PC-3 (cell line): ENCODE measurements around the gene ZNF91.

Experiments used
- EZH2 ChIP-seq: fragments of 300-600 bp; sonication (generic); IDR thresholded peaks from one replicate; pipeline ENCODE4 v1.6.1; 2017; ENCODE audit warnings: antibody characterized with exemption, mild to moderate bottlenecking, low read length; ENCODE audit not compliant: unreplicated experiment
- EZH2phosphoT487 ChIP-seq: fragments of 300-600 bp; sonication (generic); IDR thresholded peaks from 2 replicates; pipeline ENCODE4 v1.6.1; 2018; ENCODE audit warnings: mild to moderate bottlenecking, antibody characterized with exemption, low read length, borderline replicate concordance
- TF ChIP-seq, protein P1 (sequence below): fragments of 300-600 bp; sonication (generic); conservative IDR thresholded peaks from 2 replicates; pipeline ENCODE4 v1.5.1; 2017; ENCODE audit warnings: antibody characterized with exemption, low read depth, mild to moderate bottlenecking, low read length

DNA sequence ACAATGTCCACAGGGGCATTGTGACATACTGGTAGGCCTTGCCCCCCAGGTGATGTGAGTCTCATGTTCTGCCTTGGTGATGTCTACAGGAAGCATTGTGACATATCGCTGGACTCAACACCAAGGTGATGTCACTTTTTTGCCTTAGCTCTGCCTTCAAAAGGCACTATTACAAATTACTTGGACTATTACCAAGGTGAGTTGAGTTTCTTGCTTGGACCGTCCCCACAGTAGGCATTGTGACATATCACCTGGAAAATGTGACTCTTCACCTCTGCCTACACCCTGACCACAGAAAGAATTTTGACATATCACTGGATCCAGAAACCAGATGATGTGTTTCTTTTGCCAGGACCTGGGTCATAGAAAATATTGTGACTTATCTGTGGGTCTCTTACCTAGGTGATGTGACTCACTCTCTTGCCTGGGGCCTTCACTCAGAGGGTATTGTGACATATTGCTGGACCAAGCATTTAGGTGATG is 84.5 kb downstream of the ZNF91 start:
- TF ChIP-seq, protein P1, sequence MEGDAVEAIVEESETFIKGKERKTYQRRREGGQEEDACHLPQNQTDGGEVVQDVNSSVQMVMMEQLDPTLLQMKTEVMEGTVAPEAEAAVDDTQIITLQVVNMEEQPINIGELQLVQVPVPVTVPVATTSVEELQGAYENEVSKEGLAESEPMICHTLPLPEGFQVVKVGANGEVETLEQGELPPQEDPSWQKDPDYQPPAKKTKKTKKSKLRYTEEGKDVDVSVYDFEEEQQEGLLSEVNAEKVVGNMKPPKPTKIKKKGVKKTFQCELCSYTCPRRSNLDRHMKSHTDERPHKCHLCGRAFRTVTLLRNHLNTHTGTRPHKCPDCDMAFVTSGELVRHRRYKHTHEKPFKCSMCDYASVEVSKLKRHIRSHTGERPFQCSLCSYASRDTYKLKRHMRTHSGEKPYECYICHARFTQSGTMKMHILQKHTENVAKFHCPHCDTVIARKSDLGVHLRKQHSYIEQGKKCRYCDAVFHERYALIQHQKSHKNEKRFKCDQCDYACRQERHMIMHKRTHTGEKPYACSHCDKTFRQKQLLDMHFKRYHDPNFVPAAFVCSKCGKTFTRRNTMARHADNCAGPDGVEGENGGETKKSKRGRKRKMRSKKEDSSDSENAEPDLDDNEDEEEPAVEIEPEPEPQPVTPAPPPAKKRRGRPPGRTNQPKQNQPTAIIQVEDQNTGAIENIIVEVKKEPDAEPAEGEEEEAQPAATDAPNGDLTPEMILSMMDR, result no peak
- TF ChIP-seq EZH2, result no peak
- TF ChIP-seq EZH2phosphoT487, result no peak
